Measurements from ENCODE around the gene HERPUD2. TPM values are rescaled to one million over a fixed set of nuclear protein-coding genes. Genes with fewer than 3 reads are reported as not detected.

HERPUD2 gene
- total RNA-seq, 1 donor from 2014 or later, result 28.0 TPM

GRCh38 chr7:35729061-35729783, 34.3 kb upstream of the HERPUD2 start:
- Mint-ChIP-seq H3K4me3 (ENCODE audit: unreplicated experiment) (no peak overlapping the region), H3K36me3 (ENCODE audit: low read depth, unreplicated experiment) (no peaks in the 10 kb centered on the region), H3K27me3 (ENCODE audit: low read depth, unreplicated experiment) (peaks cover 2% of the 10 kb centered on the region), H3K4me1 (ENCODE audit: low read depth, unreplicated experiment) (peaks cover 23% of the 10 kb centered on the region), H3K9me3 (ENCODE audit: unreplicated experiment) (peaks cover 2% of the 10 kb centered on the region), H3K27ac (ENCODE audit: unreplicated experiment) (no peak overlapping the region)
- no peak for FAIRE-seq
- DNase-seq (ENCODE audit: low read depth), result no peak
- Histone ChIP-seq H3K4me3 (ENCODE audit: insufficient read depth, low read depth, low read length) (no peak overlapping the region), H3K9me3 (ENCODE audit: insufficient read depth, low read depth, low read length) (no peaks in the 10 kb centered on the region), H3K9ac (ENCODE audit: low read length) (no peak overlapping the region), H4K20me1 (ENCODE audit: insufficient read depth, low read length) (no peaks in the 10 kb centered on the region), H3K4me1 (ENCODE audit: insufficient read depth, low read length) (peaks cover 5% of the 10 kb centered on the region), H3K27ac (ENCODE audit: low read depth, low read length) (no peak overlapping the region), H3K36me3 (ENCODE audit: insufficient read depth, low read length) (no peaks in the 10 kb centered on the region), H3K79me2 (ENCODE audit: insufficient read depth, low read length) (no peaks in the 10 kb centered on the region), H3K27me3 (ENCODE audit: insufficient read depth, low read length) (peaks cover 3% of the 10 kb centered on the region), H3K4me2 (ENCODE audit: low read length) (no peak overlapping the region), H2AFZ (ENCODE audit: low read depth, low read length) (no peak overlapping the region)
- TF ChIP-seq EZH2 (IDR thresholded peaks at IDR 0.05; ENCODE audit: insufficient read depth, low read length) (no peak), CTCF (IDR thresholded peaks at IDR 0.05; ENCODE audit: insufficient read depth, low read depth, low read length) (no peak)

GRCh38 chr7:35728412-35729060, 33.6 kb upstream of the HERPUD2 start:
- no peak for TF ChIP-seq CTCF (IDR thresholded peaks at IDR 0.05; ENCODE audit: insufficient read depth, low read depth, low read length)
- Mint-ChIP-seq H3K27ac (ENCODE audit: unreplicated experiment) (no peak overlapping the region), H3K4me1 (ENCODE audit: low read depth, unreplicated experiment) (peaks cover 16% of the 10 kb centered on the region), H3K9me3 (ENCODE audit: unreplicated experiment) (peaks cover 2% of the 10 kb centered on the region), H3K36me3 (ENCODE audit: low read depth, unreplicated experiment) (no peaks in the 10 kb centered on the region), H3K4me3 (ENCODE audit: unreplicated experiment) (no peak overlapping the region), H3K27me3 (ENCODE audit: low read depth, unreplicated experiment) (peaks cover 2% of the 10 kb centered on the region)
- H3K27me3 ChIP-seq (ENCODE audit: insufficient read depth, low read length), result peaks cover 3% of the 10 kb centered on the region
- no peak overlapping the region for H2AFZ ChIP-seq (ENCODE audit: low read depth, low read length)
- no peaks in the 10 kb centered on the region for H4K20me1 ChIP-seq (ENCODE audit: insufficient read depth, low read length)
- H3K4me3 ChIP-seq (ENCODE audit: insufficient read depth, low read depth, low read length), result no peak overlapping the region
- H3K4me2 ChIP-seq (ENCODE audit: low read length), result no peak overlapping the region
- H3K36me3 ChIP-seq (ENCODE audit: insufficient read depth, low read length), result no peaks in the 10 kb centered on the region
- H3K9ac ChIP-seq (ENCODE audit: low read length), result no peak overlapping the region
- H3K27ac ChIP-seq (ENCODE audit: low read depth, low read length), result no peak overlapping the region
- H3K4me1 ChIP-seq (ENCODE audit: insufficient read depth, low read length), result no peaks in the 10 kb centered on the region
- no peaks in the 10 kb centered on the region for H3K79me2 ChIP-seq (ENCODE audit: insufficient read depth, low read length)
- no peak for FAIRE-seq
- no peak for DNase-seq (ENCODE audit: low read depth)
- no peaks in the 10 kb centered on the region for H3K9me3 ChIP-seq (ENCODE audit: insufficient read depth, low read depth, low read length)

- Histone ChIP-seq H3K27ac (ENCODE audit: low read depth, low read length) (no peak overlapping the region), H4K20me1 (ENCODE audit: insufficient read depth, low read length) (no peaks in the 10 kb centered on the region), H3K4me3 (ENCODE audit: insufficient read depth, low read depth, low read length) (no peak overlapping the region), H3K27me3 (ENCODE audit: insufficient read depth, low read length) (no peaks in the 10 kb centered on the region), H2AFZ (ENCODE audit: low read depth, low read length) (no peak overlapping the region), H3K4me1 (ENCODE audit: insufficient read depth, low read length) (no peaks in the 10 kb centered on the region), H3K79me2 (ENCODE audit: insufficient read depth, low read length) (no peaks in the 10 kb centered on the region), H3K36me3 (ENCODE audit: insufficient read depth, low read length) (no peaks in the 10 kb centered on the region), H3K9me3 (ENCODE audit: insufficient read depth, low read depth, low read length) (no peaks in the 10 kb centered on the region), H3K9ac (ENCODE audit: low read length) (no peak overlapping the region), H3K4me2 (ENCODE audit: low read length) (no peak overlapping the region)
- peaks cover 2% of the 10 kb centered on the region for H3K27me3 Mint-ChIP-seq (ENCODE audit: low read depth, unreplicated experiment)
- H3K4me1 Mint-ChIP-seq (ENCODE audit: low read depth, unreplicated experiment), result peaks cover 14% of the 10 kb centered on the region
- H3K27ac Mint-ChIP-seq (ENCODE audit: unreplicated experiment), result no peak overlapping the region
- no peak for FAIRE-seq
- DNase-seq (ENCODE audit: low read depth), result no peak
- H3K4me3 Mint-ChIP-seq (ENCODE audit: unreplicated experiment), result no peak overlapping the region
- no peaks in the 10 kb centered on the region for H3K36me3 Mint-ChIP-seq (ENCODE audit: low read depth, unreplicated experiment)
- TF ChIP-seq EZH2 (IDR thresholded peaks at IDR 0.05; ENCODE audit: insufficient read depth, low read length) (no peak), CTCF (IDR thresholded peaks at IDR 0.05; ENCODE audit: insufficient read depth, low read depth, low read length) (no peak)
- peaks cover 2% of the 10 kb centered on the region for H3K9me3 Mint-ChIP-seq (ENCODE audit: unreplicated experiment)
These were observed 32.6 kb upstream of the HERPUD2 start for GRCh38 chr7:35727571-35727970.

All from astrocyte (in vitro differentiated cells and primary cell).